Keratinocyte (primary cell): Measurements from ENCODE around the gene PEX10. TPM values are rescaled to one million over a fixed set of nuclear protein-coding genes. Genes with fewer than 3 reads are reported as not detected.

ENCODE experiments used
- DNase-seq: peaks from one replicate; pipeline ENCODE4 v3.0.0-alpha.2; 2011; ENCODE audit warnings: low read depth, missing footprints, low spot score
- FAIRE-seq: peaks from 2 replicates; lab custom pipeline; 2011; peaks lifted over from hg19 to GRCh38; lab: Jason Lieb, UNC
- H2AFZ ChIP-seq: 2 replicates; pipeline ENCODE4 v1.6.0; 2012; ENCODE audit warnings: low read length, control low read depth, inconsistent platforms; ENCODE audit not compliant: control insufficient read depth
- H3K27ac ChIP-seq: 2 replicates; pipeline ENCODE4 v1.5.1; 2011; ENCODE audit warnings: low read length; ENCODE audit not compliant: control insufficient read depth, insufficient read depth
- H3K27me3 ChIP-seq: 3 replicates; pipeline ENCODE4 v1.6.0; 2011; ENCODE audit warnings: low read length; ENCODE audit not compliant: control insufficient read depth, insufficient read depth; ENCODE audit errors: extremely low read depth
- H3K36me3 ChIP-seq, 2 experiments: 2 replicates in 1 of 2; 3 replicates in 1 of 2; pipeline ENCODE4 v1.5.1; 2011; ENCODE audit warnings: low read length in 2 of 2, mild to moderate bottlenecking in 1 of 2; ENCODE audit not compliant: control insufficient read depth in 2 of 2, insufficient read depth in 2 of 2; ENCODE audit errors: extremely low read depth in 1 of 2
- H3K4me1 ChIP-seq: 3 replicates; pipeline ENCODE4 v1.5.1; 2011; ENCODE audit warnings: low read length; ENCODE audit not compliant: control insufficient read depth, insufficient read depth; ENCODE audit errors: extremely low read depth
- H3K4me2 ChIP-seq: 3 replicates; pipeline ENCODE4 v1.6.0; 2011; ENCODE audit warnings: low read depth, low read length; ENCODE audit not compliant: control insufficient read depth, insufficient read depth; ENCODE audit errors: extremely low read depth
- H3K4me3 ChIP-seq, 3 experiments: fragments of 200-600 bp in 1 of 3; sonication (generic) in 1 of 3; 2 replicates in 2 of 3; 3 replicates in 1 of 3; pipeline ENCODE4 v1.5.1; 2011 to 2016; ENCODE audit warnings: low read length in 3 of 3, mild to moderate bottlenecking in 3 of 3, control low read depth in 2 of 3, inconsistent platforms in 1 of 3, low read depth in 1 of 3, mixed read lengths in 1 of 3, mixed run types in 1 of 3, moderate library complexity in 1 of 3; ENCODE audit not compliant: control insufficient read depth in 2 of 3, insufficient read depth in 2 of 3; ENCODE audit errors: extremely low read depth in 1 of 3
- H3K79me2 ChIP-seq: 2 replicates; pipeline ENCODE4 v1.6.0; 2012; ENCODE audit warnings: low read length; ENCODE audit not compliant: control insufficient read depth, insufficient read depth
- H3K9ac ChIP-seq: 3 replicates; pipeline ENCODE4 v1.6.0; 2011; ENCODE audit warnings: low read length; ENCODE audit not compliant: control insufficient read depth, insufficient read depth; ENCODE audit errors: extremely low read depth
- H3K9me1 ChIP-seq: 3 replicates; pipeline ENCODE4 v1.6.0; 2011; ENCODE audit warnings: low read length; ENCODE audit not compliant: control insufficient read depth, insufficient read depth; ENCODE audit errors: extremely low read depth
- H3K9me3 ChIP-seq: 2 replicates; pipeline ENCODE4 v1.5.1; 2012; ENCODE audit warnings: low read depth, low read length; ENCODE audit not compliant: control insufficient read depth
- H4K20me1 ChIP-seq: 3 replicates; pipeline ENCODE4 v1.6.0; 2011; ENCODE audit warnings: low read length; ENCODE audit not compliant: control insufficient read depth, insufficient read depth; ENCODE audit errors: extremely low read depth
- EZH2 ChIP-seq: IDR thresholded peaks from one replicate; pipeline ENCODE4 v1.6.1; 2012; ENCODE audit warnings: inconsistent platforms, mild to moderate bottlenecking, low read length, moderate library complexity
- dilution Hi-C: fragments of 300-500 bp; cut with MboI; formaldehyde crosslinking; loops from one replicate; pipeline ENCODE4 v1.7.0; 2020; ENCODE audit warnings: low sequenced_read_pairs; ENCODE audit not compliant: extremely low pct_ligation_motif_present
- polyA plus RNA-seq, 5 experiments: library from polyadenylated mRNA; depleted of rRNA in 3 of 5; stranded (reverse) in 3 of 5; stranded (forward) in 1 of 5; unstranded in 1 of 5; fragments of >200 nt; gene quantifications; 1 replicate in 1 of 5; 2 replicates in 3 of 5; 3 replicates in 1 of 5; pipeline versions ENCODE4 v1.2.1 to v1.2.3, GENCODE V29; 2011 to 2012; ENCODE audit warnings: missing spikeins in 2 of 5, low read depth in 1 of 5, low replicate concordance in 1 of 5
- TF ChIP-seq, protein P1 (sequence below), 3 experiments: IDR thresholded peaks in 1 of 3; conservative IDR thresholded peaks in 1 of 3; optimal IDR thresholded peaks in 1 of 3; 2 replicates in 2 of 3; 3 replicates in 1 of 3; pipeline versions ENCODE3 to v1.5.1; 2011; ENCODE audit warnings: low read length in 3 of 3, mild to moderate bottlenecking in 3 of 3, moderate library complexity in 2 of 3, control low read depth in 1 of 3, inconsistent platforms in 1 of 3; ENCODE audit not compliant: insufficient read depth in 2 of 3; ENCODE audit errors: extremely low read depth in 1 of 3

PEX10 gene
- polyA plus RNA-seq, 1 donor (not counting 4 experiments of a cell fraction or from before 2014, with no cell fraction given) = 13.8 TPM

- FAIRE-seq (no peak), DNase-seq (no peak)
- H3K4me1 ChIP-seq = no peaks in the 10 kb centered on the region
- H3K4me3 ChIP-seq = no peak overlapping the region
- H3K27ac ChIP-seq = no peak overlapping the region
- TF ChIP-seq EZH2 = no peak
- TF ChIP-seq, protein P1, sequence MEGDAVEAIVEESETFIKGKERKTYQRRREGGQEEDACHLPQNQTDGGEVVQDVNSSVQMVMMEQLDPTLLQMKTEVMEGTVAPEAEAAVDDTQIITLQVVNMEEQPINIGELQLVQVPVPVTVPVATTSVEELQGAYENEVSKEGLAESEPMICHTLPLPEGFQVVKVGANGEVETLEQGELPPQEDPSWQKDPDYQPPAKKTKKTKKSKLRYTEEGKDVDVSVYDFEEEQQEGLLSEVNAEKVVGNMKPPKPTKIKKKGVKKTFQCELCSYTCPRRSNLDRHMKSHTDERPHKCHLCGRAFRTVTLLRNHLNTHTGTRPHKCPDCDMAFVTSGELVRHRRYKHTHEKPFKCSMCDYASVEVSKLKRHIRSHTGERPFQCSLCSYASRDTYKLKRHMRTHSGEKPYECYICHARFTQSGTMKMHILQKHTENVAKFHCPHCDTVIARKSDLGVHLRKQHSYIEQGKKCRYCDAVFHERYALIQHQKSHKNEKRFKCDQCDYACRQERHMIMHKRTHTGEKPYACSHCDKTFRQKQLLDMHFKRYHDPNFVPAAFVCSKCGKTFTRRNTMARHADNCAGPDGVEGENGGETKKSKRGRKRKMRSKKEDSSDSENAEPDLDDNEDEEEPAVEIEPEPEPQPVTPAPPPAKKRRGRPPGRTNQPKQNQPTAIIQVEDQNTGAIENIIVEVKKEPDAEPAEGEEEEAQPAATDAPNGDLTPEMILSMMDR (optimal IDR thresholded peaks at IDR 0.05 in 1 of 3, IDR thresholded peaks at IDR 0.05 in 1 of 3, conservative IDR thresholded peaks at IDR 0.05 in 1 of 3; ENCODE audit: extremely low read depth in 1 of 3, insufficient read depth in 2 of 3, low read length in 3 of 3) = no peak
- H2AFZ ChIP-seq = no peak overlapping the region
- H3K79me2 ChIP-seq = no peaks in the 10 kb centered on the region
- no peaks in the 10 kb centered on the region for H3K36me3 ChIP-seq
- peaks cover 25% of the 10 kb centered on the region for H3K27me3 ChIP-seq
- no peaks in the 10 kb centered on the region for H4K20me1 ChIP-seq
- no peak overlapping the region for H3K9ac ChIP-seq
- no peak overlapping the region for H3K4me2 ChIP-seq
- no peaks in the 10 kb centered on the region for H3K9me3 ChIP-seq
- no peaks in the 10 kb centered on the region for H3K9me1 ChIP-seq
- dilution Hi-C loops = no loop called here
Observed at GRCh38 chr1:2375246-2375922, 37.0 kb downstream of the PEX10 start.

DNA sequence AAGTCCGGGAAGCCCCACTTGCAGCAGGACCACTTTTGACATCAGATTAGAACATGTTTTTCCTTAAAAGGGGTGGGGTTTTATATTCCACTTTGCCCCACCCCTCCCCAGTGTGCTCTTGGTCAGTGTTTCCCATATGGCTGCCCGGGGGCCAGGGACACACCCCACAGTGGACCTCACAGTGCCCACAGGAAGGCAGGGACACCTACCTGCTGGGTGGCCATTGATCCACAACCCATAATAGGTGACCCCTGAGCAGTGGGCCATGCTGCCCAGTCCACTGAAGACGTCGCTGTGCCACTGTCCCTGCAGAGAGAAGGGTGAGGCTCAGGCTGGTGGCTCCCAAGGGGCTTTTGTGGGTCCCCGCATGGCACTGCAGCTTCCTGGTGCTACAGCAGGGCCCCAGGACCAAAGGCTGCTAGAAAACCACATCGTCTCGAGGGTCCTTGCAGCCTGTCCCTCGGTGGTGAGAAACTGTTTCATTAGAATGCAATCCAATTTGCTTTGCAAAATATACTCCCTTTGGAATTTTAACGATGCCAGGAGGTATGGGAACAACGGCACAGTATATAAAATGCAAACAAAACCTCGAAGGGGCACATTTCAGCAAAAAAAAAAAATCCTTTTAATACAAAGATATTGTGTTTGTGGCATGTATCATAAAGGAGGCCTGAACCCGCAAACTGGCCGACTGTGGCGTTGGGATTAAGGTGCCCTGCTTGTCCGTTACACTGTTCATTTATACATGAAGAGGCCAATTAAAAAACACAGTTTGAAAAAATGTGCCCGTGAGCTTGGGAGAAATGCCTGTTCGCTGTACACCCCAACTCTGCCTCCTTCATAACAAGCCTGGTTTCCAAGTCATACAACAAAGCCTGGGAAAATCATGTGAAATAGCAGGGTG is 37.9 kb downstream of the PEX10 start:
- FAIRE-seq = no peak
- Histone ChIP-seq H3K27ac (no peak overlapping the region), H3K36me3 (no peaks in the 10 kb centered on the region), H3K4me1 (no peaks in the 10 kb centered on the region), H4K20me1 (no peaks in the 10 kb centered on the region), H3K79me2 (no peaks in the 10 kb centered on the region), H3K4me2 (no peak overlapping the region), H3K9me3 (no peaks in the 10 kb centered on the region), H3K27me3 (peaks cover 25% of the 10 kb centered on the region), H3K4me3 (no peak overlapping the region), H2AFZ (no peak overlapping the region), H3K9ac (no peak overlapping the region), H3K9me1 (no peaks in the 10 kb centered on the region)
- dilution Hi-C loops = no loop called here
- TF ChIP-seq EZH2 = no peak
- TF ChIP-seq, protein P1 (optimal IDR thresholded peaks at IDR 0.05 in 1 of 3, IDR thresholded peaks at IDR 0.05 in 1 of 3, conservative IDR thresholded peaks at IDR 0.05 in 1 of 3; ENCODE audit: extremely low read depth in 1 of 3, insufficient read depth in 2 of 3, low read length in 3 of 3) = no peak
- DNase-seq = no peak
